Small intestine (tissue), 7 donors: Measurements from ENCODE around the gene UVSSA. TPM values are rescaled to one million over a fixed set of nuclear protein-coding genes. Genes with fewer than 3 reads are reported as not detected.

Experiments
- DNase-seq, 2 donors: peaks; one replicate each; pipeline versions ENCODE4 v3.0.0 to v3.0.0-alpha.2; 2013
- FAIRE-seq: peaks from 2 replicates; lab custom pipeline; 2012; peaks lifted over from hg19 to GRCh38; lab: Jason Lieb, UNC
- H3K27ac ChIP-seq, 3 donors: one replicate each; pipeline ENCODE4 v1.5.1; 2013; ENCODE audit warnings: low read length in 2 of 3, mild to moderate bottlenecking in 2 of 3, control low read depth in 1 of 3, inconsistent platforms in 1 of 3, low read depth in 1 of 3, moderate library complexity in 1 of 3
- H3K27me3 ChIP-seq, 3 donors: one replicate each; pipeline ENCODE4 v1.6.1; 2013; ENCODE audit warnings: low read length in 3 of 3, inconsistent platforms in 1 of 3; ENCODE audit not compliant: control insufficient read depth in 3 of 3, insufficient read depth in 3 of 3
- H3K36me3 ChIP-seq, 3 donors: one replicate each; pipeline ENCODE4 v1.6.1; 2013; ENCODE audit warnings: low read length in 3 of 3, inconsistent platforms in 1 of 3, low read depth in 1 of 3, mild to moderate bottlenecking in 1 of 3, moderate library complexity in 1 of 3; ENCODE audit not compliant: control insufficient read depth in 3 of 3, insufficient read depth in 2 of 3
- H3K4me1 ChIP-seq, 3 donors: one replicate each; pipeline ENCODE4 v1.6.1; 2013; ENCODE audit warnings: low read length in 2 of 3, inconsistent platforms in 1 of 3, low read depth in 1 of 3, mild to moderate bottlenecking in 1 of 3, moderate library complexity in 1 of 3; ENCODE audit not compliant: control insufficient read depth in 3 of 3, insufficient read depth in 2 of 3
- H3K4me3 ChIP-seq, 3 donors: one replicate each; pipeline ENCODE4 v1.5.1; 2013; ENCODE audit warnings: low read length in 3 of 3, control low read depth in 1 of 3, inconsistent platforms in 1 of 3, low read depth in 1 of 3, mild to moderate bottlenecking in 1 of 3, moderate library complexity in 1 of 3
- H3K9me3 ChIP-seq, 2 donors: one replicate each; pipeline ENCODE4 v1.6.1; 2013; ENCODE audit warnings: low read depth in 1 of 2, low read length in 1 of 2; ENCODE audit not compliant: control insufficient read depth in 2 of 2, insufficient read depth in 1 of 2
- WGBS, 3 donors: extraction: QIAGEN DNeasy Blood & Tissue Kit; methylation state at CpG; one replicate each; pipeline ENCODE4 v1.1.7; 2013; 5-methylcytosine and 5-hydroxymethylcytosine counted together
- polyA plus RNA-seq, 4 donors: library from polyadenylated mRNA; stranded (reverse) in 3 of 4; unstranded in 1 of 4; fragments of 200-250 nt in 3 of 4; fragments of 120-200 nt in 1 of 4; gene quantifications; one replicate each; pipeline versions ENCODE4 v1.2.1 to v1.2.3, GENCODE V29; 2013
- donor health status: healthy with polysubstance abuse.
- donor health status: control.
- donor health status: control.
- donor health status: Bipolar disorder and iron deficiency.
- donor health status: healthy.

The UVSSA gene
- polyA plus RNA-seq, 4 donors = 8.5 to 20.3 (median 9.8) TPM

- Histone ChIP-seq H3K36me3 (no peaks in the 10 kb centered on the region), H3K4me1 (no peaks in the 10 kb centered on the region), H3K9me3 (peaks cover 0 to under 1% of the 10 kb centered on the region in 2 donors), H3K27me3 (peaks cover 53 to 78% (median 58%) of the 10 kb centered on the region in 3 donors), H3K27ac (no peak overlapping the region), H3K4me3 (no peak overlapping the region)
- DNase-seq (no peak), FAIRE-seq (no peak)
- 9 to 15% (median 15%) methylated on average over 48 to 54 of the region's 54 CpGs for WGBS, 3 donors
These were observed 57.7 kb downstream of the UVSSA start for GRCh38 chr4:1404573-1405253.

- Histone ChIP-seq H3K4me3 (no peak overlapping the region), H3K4me1 (no peaks in the 10 kb centered on the region), H3K36me3 (no peaks in the 10 kb centered on the region), H3K27ac (no peak overlapping the region), H3K27me3 (peaks cover 53 to 78% (median 58%) of the 10 kb centered on the region in 3 donors), H3K9me3 (no peaks in the 10 kb centered on the region)
- DNase-seq (no peak), FAIRE-seq (no peak)
- 13 to 24% (median 14%) methylated on average over 24 to 26 of the region's 26 CpGs for WGBS, 3 donors
These were observed 58.2 kb downstream of the UVSSA start for GRCh38 chr4:1405254-1405635.

- no peaks in the 10 kb centered on the region for H3K9me3 ChIP-seq
- no peaks in the 10 kb centered on the region for H3K4me1 ChIP-seq
- H3K27ac ChIP-seq = no peak overlapping the region
- no peak overlapping the region for H3K4me3 ChIP-seq
- peaks cover 49 to 78% (median 58%) of the 10 kb centered on the region in 3 donors for H3K27me3 ChIP-seq
- FAIRE-seq (no peak), DNase-seq (peak in 1 of 2 donors; percentile 23)
- H3K36me3 ChIP-seq = no peaks in the 10 kb centered on the region
- 14 to 20% (median 19%) methylated on average over 45 to 90 of the region's 90 CpGs for WGBS, 3 donors
These were observed 58.8 kb downstream of the UVSSA start for GRCh38 chr4:1405636-1406393.

GRCh38 chr4:1406394-1406980 is 59.5 kb downstream of the UVSSA start, which contains the start of gene NKX1-1:
NKX1-1 (minus strand) TSS chr4:1406442; CDS start chr4:1406442, 0 bp downstream.
- peaks cover 46 to 78% (median 60%) of the 10 kb centered on the region in 3 donors for H3K27me3 ChIP-seq
- H3K9me3 ChIP-seq = no peaks in the 10 kb centered on the region
- H3K4me3 ChIP-seq = no peak within 1 kb of the TSS
- DNase-seq (no peak), FAIRE-seq (no peak)
- 8 to 17% (median 9%) methylated on average over 50 to 91 of the region's 91 CpGs for WGBS, 3 donors
- no peak within 1 kb of the TSS for H3K27ac ChIP-seq
- H3K4me1 ChIP-seq = no peaks in the 10 kb centered on the region
- no peaks in the 10 kb centered on the region for H3K36me3 ChIP-seq

GRCh38 chr4:1406981-1407656 is 60.1 kb downstream of the UVSSA start:
- DNase-seq = no peak
- no peak for FAIRE-seq
- Histone ChIP-seq H3K27me3 (peaks cover 46 to 77% (median 60%) of the 10 kb centered on the region in 3 donors), H3K9me3 (no peaks in the 10 kb centered on the region), H3K27ac (no peak overlapping the region), H3K4me1 (no peaks in the 10 kb centered on the region), H3K36me3 (no peaks in the 10 kb centered on the region), H3K4me3 (no peak overlapping the region)
- 12 to 23% (median 15%) methylated on average over 44 to 50 of the region's 50 CpGs for WGBS, 3 donors

GRCh38 chr4:1407657-1408333 is 60.8 kb downstream of the UVSSA start:
- no peaks in the 10 kb centered on the region for H3K9me3 ChIP-seq
- H3K4me1 ChIP-seq = no peaks in the 10 kb centered on the region
- 10 to 15% (median 14%) methylated on average over 42 to 53 of the region's 53 CpGs for WGBS, 3 donors
- H3K27ac ChIP-seq = no peak overlapping the region
- H3K4me3 ChIP-seq = no peak overlapping the region
- peaks cover 46 to 76% (median 55%) of the 10 kb centered on the region in 3 donors for H3K27me3 ChIP-seq
- H3K36me3 ChIP-seq = no peaks in the 10 kb centered on the region
- FAIRE-seq (no peak), DNase-seq (no peak)

GRCh38 chr4:1408418-1408817 is 61.4 kb downstream of the UVSSA start:
- DNase-seq (no peak), FAIRE-seq (no peak)
- WGBS, 3 donors = 15 to 31% (median 24%) methylated on average over 21 to 22 of the region's 22 CpGs
- Histone ChIP-seq H3K4me3 (no peak overlapping the region), H3K27me3 (peaks cover 40 to 82% (median 55%) of the 10 kb centered on the region in 3 donors), H3K36me3 (no peaks in the 10 kb centered on the region), H3K4me1 (no peaks in the 10 kb centered on the region), H3K27ac (no peak overlapping the region), H3K9me3 (no peaks in the 10 kb centered on the region)
